Measurements from ENCODE around the gene CHAD.
"Not testable (repeated sequence)": the region's sequence is repeated elsewhere in the genome, so short reads cannot be mapped to it uniquely, and the experiment has no call there.

CHAD gene

DNA sequence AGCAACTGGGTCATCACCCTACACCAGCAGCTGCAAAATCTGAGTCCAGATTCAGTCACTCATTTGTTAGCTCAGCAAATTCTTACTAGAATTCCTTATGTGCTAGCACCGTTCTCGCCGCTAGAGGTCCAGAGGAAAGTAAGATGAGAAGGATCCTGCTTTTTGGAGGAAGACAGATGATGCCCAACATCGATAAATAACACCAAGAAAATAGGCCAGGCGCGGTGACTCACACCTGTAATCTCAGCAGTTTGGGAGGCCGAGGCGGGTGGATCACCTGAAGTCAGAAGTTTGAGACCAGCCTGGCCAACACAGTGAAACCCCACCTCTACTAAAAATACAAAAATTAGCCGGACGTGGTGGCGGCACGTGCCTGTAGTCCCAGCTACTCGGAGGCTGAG, 4.1 kb upstream of the CHAD start:
- FAIRE-seq = not testable (repeated sequence)

GRCh38 chr17:50472286-50472685, 3.6 kb upstream of the CHAD start:
- FAIRE-seq = no peak

DNA sequence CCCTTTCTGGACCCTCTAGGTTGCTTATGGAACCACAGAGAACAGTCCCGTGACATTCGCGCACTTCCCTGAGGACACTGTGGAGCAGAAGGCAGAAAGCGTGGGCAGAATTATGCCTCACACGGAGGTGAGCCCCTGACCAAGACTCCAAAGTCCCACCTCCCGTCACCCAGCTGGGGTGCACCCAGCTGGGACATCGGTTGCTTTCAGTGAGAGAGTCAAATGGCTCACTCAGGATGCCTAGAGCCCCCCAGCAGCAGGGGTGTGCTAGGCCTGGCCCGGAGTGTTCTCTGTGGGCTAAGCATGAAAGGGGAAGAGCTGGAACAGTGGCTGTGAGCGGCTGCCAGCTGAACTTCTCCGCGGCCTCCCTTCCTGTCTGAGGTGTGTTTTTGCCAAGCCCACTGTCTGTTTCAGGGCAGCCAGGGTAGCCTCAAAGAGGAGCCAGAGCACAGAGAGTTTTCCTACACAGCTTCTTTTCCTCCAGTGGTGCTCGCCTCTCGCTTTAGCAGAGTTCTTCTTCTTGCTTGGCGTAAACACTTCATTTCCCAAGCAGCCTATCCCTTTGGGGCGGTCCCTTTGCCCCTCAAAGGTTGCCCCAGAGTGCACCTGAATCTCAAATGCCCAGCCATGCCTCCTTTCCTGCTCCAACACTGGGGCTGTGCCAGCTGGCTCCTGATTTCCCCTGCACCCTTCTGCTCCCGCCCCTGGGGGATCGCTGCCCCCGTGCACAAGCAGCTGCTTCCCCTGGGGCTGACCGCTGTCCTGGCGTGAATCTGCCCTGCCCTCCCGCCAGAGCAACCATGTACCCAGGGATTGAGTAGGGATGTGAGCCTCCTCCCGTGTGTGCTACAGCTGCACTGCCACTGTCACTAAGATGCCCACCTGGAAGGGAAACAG, 2.6 kb upstream of the CHAD start:
- no peak for FAIRE-seq

DNA sequence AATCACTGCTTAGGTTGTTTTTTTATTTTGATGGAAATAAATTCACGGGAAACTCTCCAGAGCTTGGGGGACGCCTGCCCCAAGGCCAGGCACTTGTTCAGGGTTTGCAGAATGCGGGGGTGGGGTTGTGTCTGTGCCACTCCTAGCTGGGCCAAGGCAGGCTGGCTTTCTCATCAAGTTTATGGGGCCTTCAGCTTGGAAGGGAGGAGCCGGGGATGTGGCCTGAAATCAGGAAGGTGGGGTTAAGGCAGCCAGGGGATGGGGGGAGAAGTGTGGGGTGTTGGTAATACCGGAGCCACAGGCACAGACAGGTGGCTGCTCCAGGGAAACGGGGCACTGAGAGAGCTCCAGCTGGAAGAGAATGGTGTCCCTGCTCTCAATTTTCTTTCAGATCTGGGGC, 1.7 kb upstream of the CHAD start:
- FAIRE-seq = no peak

GRCh38 chr17:50469671-50470305, 1.1 kb upstream of the CHAD start:
- FAIRE-seq = no peak

DNA sequence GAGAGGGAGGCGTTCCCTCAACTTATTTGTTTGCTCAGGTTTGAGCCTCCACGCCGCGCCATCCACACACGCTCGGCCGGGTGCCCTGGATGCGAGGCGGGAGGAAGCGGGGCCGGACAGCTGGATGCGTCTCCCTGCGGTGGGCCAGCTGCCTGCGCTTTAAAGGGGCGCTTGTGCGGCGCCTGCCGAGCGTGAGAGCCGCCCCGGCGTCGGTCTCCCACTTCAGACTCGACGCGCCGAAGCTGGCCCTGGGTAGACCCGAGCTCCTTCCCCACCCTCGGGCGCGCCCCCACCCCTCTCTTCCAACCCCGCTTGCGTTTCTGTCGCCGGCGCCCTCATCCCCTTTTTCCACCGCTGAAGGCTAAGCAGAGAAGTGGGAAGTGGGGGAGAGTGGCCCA, 527 bp upstream of the CHAD start:
- FAIRE-seq = no peak

DNA sequence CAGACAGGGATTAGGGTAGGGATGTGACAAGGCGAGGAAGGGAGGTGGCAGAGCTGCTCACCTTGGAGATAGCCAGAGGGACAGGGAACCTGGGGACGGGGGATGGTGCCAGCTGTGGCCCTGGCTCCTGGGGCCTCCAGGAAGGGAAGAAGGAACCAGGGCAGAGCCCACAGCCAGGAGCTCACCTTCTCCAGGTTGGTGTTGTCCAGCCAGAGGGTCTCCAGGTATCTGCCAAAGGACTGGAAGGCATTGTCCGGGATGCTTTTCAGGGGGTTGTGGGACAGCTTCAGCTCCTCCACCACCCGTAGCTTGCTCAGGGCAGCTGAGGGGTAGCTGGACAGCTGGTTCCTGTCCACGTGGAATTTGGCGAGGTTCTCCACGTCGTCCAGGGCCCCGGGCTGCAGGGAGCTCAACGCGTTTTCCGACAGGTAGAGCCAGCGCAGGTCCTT, 801 bp downstream of the CHAD start:
- FAIRE-seq = no peak

DNA sequence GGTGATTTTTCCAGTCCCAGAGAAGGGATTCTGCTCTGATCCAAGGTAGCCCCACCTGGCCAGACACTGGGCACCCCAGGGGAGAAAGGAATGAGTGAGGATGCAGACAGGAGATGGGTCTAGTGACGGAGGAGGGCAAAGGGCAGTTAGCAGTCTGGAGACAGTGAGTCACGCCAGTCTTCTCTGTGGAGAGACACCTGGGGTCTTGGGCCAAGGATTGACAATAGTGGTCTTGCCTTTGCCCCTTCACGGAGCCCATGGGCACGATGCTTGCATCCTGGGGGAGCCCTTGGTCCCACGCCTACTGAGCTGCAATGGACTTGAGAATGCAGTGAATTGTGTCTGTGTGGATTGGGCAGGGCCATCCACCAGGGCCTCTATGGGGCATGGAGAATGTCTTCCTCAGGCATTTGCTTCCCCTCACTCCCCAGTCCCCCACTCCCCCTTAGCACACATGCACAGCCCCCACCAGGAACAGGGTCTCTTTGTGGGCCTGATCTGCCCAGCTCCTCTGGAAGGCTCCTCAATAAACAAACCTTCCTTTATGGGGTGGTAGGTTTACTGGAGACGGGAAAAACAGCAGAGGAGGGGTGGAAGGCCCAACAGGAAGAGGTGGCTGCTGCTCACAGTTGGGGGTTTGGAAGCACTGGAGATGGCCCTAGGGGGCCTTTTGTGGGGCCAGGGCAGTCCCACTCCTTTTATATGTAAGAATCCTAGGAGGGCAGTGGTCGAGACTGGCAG, 1.4 kb downstream of the CHAD start:
- no peak for FAIRE-seq

DNA sequence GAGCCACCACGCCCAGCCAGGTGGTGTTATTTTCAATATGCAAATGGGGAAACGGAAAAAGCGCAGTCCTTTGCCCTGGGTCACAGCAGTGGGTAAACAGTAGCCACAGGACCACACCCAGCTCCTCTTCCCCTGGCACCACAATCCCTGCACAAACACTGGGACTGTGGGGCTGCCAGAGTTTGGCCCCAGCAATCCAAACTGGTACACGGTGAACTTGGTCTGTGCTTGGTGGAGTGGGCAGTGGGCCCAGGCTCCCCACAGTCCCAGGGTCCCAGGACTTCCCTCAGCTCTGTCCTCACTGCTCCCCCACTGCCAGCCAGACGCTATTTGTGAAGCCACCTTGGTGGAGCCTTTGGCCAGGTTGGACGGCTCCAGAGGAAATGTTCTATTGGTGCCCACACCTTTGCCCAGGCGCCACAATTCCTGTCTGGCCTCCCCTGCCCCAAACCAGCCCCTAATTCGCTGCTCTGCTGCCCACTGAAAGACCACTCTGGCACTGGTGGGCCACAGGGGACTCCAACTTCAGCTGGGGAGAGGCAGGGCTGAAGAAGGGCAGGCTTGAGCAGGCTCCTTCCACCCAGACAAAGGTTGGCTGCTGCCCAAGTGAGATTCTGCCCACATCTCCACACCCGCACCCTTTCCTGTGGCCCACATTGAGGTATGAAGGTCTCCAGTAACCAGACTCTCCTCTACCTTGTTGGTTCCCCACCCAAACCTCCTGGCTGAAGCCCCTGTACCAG, 2.1 kb downstream of the CHAD start:
- no peak for FAIRE-seq

- FAIRE-seq = no peak
These were observed 3.0 kb downstream of the CHAD start for GRCh38 chr17:50465635-50466034.

GRCh38 chr17:50465171-50465570, 3.5 kb downstream of the CHAD start:
- FAIRE-seq = no peak

DNA sequence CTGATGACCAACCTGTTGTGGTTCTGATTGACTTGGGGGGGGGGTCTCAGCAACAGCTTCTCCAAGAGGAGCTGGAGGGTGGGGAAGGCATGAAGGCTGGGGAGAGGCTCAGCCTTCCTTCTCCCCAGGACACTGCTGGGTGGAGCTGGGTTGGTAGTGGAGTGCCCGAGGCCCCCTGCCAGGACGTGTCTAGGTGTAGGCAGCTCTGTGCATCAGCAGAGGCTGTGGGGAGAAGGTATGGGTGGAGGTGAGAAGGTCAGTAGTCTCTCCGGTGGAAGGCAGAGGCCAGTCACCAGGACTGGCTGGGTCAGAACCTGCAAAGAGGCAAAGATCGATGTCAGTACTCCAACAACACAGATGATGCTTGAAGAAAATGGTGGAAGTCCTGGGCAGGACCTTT, 3.9 kb downstream of the CHAD start:
- FAIRE-seq = no peak

- FAIRE-seq = no peak
These were observed 4.6 kb downstream of the CHAD start for GRCh38 chr17:50464121-50464520.

DNA sequence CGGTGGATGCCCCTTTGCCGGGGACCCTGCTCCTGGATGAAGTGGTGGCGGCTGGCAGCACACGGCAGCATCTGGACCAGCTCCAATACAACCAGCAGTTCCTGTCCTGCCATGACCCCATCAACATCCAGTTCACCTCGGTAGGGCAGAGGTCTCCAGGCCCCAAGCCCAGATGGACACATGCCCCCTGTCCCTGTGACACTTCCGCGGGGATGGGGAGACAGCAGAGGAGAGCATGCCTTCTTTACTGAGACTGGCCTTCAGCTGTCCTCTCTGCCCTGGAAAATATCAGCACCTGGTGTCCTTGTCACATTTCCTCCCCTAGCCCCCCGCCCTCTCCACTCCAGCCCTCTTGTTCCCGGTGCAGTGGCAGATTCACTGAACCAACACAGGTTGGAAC, 6.2 kb downstream of the CHAD start:
- no peak for FAIRE-seq

GRCh38 chr17:50461550-50462132, 7.0 kb downstream of the CHAD start:
- FAIRE-seq = no peak

GRCh38 chr17:50460831-50461526, 7.7 kb downstream of the CHAD start:
- no peak for FAIRE-seq

GRCh38 chr17:50459756-50460155, 8.9 kb downstream of the CHAD start:
- FAIRE-seq = no peak

- no peak for FAIRE-seq
These were observed 9.7 kb downstream of the CHAD start for GRCh38 chr17:50458701-50459676.

DNA sequence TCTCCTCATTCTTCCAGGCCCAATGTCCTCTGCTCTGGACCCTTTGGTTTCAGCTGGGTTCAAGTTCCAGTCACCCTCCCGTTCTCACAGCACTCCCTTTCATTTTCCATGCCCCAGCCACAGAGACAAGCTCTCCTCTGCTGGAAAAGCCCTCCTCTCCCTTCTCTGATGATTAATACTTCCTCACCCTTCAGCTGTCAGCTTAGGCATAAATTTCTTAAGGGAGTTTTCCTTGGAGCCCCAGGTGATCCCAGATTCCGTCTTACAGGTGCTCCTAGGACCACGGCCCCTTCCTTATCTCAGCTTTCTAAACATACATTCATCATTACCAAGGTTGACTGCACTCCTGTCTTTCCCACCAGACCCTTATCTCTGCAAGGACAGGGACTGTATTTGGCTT, 10.4 kb downstream of the CHAD start:
- FAIRE-seq = no peak

DNA sequence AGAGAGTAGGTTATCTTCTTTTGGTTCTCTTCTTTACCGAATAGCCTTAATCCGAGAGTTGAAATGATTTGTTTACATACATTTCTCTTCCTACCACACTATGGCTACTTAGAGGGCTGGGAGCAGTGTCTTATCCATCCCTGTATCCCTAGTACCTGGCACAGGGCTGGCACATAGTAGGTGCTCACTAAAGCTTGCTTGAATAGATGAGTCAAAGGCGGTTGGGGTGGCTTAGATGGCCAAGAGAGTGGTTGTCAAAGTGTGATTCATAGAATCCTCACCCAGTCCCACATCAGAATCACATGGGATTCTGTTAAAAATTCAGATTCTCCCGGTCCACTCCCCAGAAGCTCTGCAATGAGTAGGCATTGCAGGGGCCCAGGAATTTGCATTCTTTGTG, 11.1 kb downstream of the CHAD start:
- FAIRE-seq = no peak

DNA sequence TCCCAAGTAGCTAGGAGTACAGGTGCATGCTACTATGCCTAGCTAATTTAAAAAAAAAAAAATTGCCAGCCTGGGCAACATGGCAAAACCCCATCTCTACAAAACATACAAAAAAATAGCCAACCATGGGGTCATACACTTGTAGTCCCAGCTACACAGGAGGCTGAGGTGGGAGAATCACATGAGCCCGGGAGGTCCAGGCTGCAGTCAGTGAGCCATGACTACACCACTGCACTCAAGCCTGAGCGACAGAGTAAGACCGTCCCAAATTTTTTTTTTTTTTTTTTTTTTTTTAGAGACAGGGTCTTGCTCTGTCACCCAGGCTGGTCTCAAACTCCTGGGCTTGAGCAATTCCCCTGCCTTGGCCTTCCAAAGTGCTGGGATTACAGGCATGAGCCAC, 14.8 kb downstream of the CHAD start:
- no peak for FAIRE-seq

Data from colon (tissue), 2 donors.